NK-92 treated with Interleukin-12 subunit alpha and Interleukin-12 subunit beta, amount 100 ng/mL, for 24 hours (cell line): ENCODE data around the gene SLC18A3.

ENCODE experiments used
- DNase-seq: peaks from one replicate; lab custom pipeline; 2025; lab: John Stamatoyannopoulos, UW

Gene SLC18A3

DNA sequence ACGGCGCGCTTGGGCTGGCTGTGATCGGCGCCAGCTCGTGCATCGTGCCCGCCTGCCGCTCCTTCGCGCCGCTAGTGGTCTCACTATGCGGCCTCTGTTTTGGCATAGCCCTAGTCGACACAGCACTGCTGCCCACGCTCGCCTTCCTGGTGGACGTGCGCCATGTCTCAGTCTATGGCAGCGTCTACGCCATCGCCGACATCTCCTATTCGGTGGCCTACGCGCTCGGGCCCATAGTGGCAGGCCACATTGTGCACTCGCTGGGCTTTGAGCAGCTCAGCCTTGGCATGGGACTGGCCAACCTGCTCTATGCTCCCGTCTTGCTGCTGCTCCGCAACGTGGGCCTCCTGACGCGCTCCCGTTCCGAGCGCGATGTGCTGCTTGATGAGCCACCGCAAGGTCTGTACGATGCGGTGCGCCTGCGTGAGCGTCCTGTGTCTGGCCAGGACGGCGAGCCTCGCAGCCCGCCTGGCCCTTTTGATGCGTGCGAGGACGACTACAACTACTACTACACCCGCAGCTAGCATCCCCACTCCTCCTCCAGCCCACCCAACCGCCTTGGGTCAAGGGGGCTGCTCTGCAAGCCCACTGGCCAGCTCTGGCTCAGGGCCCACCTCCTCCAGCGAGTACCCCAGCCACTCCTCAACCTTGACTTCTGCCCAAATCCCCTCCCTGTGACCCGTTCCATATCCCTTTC is 1.9 kb downstream of the SLC18A3 start:
- DNase-seq: no peak

- no peak for DNase-seq
Measured at GRCh38 chr10:49612513-49613164, 2.5 kb downstream of the SLC18A3 start.

- DNase-seq: no peak
Measured at GRCh38 chr10:49613165-49613881, 3.2 kb downstream of the SLC18A3 start.

GRCh38 chr10:49613882-49614241 is 3.8 kb downstream of the SLC18A3 start, which contains the start of gene CHAT:
Gene CHAT (plus strand): TSS chr10:49614037. CDS start chr10:49614190, 153 bp downstream.
- DNase-seq: no peak

DNA sequence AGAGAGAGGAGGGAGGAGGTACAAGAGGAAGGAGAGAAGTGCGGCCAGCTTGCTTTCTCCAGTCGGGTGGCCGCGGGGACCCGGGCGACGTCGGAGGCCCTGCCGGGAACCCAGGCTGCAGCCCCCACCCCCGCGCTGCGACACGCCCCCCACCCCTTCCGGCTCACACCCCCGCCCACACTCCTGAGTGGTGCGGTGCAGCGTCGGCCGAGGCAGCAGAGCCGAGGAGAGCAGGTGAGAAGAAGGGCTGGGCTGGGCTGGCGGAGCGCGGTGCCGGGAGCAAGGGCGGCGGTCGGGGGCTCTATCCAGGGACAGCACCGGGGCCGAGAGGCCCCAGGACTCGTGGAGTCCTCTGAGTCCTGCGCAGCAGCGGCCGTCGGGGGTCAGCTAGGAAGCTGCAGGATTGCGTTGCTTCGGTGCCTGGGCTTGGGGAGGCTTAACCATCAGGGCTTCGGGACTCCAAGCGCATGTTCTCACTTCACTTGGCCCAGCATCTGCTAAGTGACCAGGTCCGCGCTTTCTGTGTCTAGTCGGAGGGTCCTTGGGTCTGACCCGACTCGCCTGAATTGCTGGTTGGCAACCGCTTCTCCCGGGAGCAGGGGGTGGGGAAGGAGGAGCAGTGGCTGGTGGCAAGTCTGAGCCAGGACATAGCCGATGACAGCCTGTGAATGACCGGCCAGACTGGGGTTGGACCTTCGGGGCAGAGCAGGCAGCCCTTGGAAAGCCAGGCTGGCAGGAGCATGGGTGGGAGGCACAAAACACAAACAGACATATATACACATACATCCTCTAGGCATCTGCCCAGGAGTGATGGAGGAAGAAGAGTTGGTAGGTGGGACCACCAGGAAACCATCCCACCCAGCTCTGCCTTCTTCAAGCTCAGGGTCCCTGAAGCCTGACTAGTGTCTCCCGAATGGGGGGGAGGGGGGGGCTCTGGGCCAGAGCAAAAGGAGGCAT is 4.4 kb downstream of the SLC18A3 start:
- DNase-seq: no peak

DNA sequence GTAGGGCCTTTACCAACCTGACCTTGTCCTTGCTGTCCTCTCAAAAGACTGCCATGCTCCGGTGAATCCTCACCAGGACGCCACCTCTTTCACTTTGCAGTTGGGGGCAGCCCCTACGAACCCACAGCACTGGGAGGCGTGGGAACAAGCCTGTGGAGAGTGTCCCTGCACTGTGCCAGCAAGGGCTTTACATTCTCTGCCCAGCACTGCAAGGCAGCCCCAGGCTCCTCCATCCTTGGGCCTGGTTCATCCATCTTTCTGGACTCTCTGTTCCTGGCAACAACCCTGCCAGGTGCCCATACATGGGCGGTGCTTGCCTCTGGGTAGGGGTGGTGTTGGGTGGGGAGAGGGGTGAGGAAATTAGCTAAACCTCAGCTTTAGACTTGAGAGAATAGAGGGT is 5.1 kb downstream of the SLC18A3 start:
- DNase-seq: no peak

DNA sequence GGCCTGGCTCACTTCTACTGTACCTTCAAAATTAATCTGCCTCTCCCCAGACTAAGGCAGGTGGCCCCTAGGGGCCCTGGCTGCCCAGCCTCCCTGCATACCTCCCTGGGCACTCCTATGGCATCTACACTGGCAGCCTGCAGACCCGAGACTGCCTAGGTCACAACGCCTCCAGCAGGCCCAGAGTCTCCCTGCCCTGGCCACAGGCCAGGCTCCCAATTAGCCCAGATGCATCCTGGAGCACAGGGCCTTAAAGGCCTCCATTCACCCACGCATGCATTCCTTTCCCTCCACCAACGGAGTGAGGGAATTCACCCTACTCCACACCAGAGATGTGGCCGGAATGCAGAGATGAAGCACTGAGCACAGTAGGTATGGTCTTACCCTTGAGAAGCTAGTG is 5.6 kb downstream of the SLC18A3 start:
- DNase-seq: no peak

DNA sequence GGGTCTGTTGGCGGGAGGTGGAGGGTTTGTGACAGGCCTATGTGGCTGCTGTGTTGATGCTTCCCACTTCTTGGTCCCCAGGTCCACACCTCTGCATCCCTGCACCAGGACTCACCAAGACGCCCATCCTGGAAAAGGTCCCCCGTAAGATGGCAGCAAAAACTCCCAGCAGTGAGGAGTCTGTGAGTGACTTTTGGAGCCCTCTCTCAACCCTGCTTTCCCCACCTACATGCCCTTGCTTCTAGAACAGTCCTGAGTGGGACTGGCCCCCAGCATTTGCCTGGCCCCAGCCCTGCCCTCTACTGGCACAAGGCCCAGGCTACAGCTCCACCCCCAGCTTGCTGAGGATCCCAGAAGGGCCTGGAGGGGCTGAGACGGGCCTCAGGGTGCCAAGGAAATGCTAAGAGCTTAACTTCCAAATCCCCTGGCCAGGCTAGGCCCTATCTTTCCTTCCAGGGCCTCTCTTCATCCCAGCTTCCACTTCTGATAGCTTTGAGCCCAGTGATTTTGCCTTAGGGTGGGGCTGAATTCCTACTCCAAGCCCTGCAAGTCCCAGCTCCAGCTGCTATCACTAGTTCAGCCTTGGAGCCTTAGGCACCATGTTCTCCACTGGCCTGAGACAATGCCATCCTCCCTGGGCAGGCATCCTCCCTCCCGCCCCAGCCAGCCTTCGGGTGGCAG is 6.5 kb downstream of the SLC18A3 start:
- DNase-seq: no peak

GRCh38 chr10:49617121-49618020 is 7.3 kb downstream of the SLC18A3 start:
- DNase-seq: no peak

DNA sequence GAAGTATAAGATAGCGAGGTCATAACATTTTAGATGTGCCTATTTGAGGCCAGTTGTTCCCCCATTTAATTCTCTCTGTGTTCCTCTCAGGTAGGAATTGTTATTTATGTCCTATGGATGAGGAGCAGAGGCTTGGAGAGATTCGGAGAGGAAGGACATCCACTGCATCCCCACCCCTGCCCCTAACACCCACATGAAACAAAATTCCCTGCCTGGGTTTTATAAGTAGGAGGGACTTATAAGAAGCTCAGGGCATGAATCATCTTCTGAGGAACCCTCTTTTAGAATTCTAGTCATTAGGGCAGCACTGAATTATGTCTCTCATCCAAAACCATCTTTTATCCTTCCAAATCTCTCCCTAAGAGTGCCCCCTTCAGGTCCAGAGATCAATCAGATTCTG is 8.7 kb downstream of the SLC18A3 start:
- no peak for DNase-seq

- no peak for DNase-seq
Measured at GRCh38 chr10:49619613-49620012, 9.5 kb downstream of the SLC18A3 start.

DNA sequence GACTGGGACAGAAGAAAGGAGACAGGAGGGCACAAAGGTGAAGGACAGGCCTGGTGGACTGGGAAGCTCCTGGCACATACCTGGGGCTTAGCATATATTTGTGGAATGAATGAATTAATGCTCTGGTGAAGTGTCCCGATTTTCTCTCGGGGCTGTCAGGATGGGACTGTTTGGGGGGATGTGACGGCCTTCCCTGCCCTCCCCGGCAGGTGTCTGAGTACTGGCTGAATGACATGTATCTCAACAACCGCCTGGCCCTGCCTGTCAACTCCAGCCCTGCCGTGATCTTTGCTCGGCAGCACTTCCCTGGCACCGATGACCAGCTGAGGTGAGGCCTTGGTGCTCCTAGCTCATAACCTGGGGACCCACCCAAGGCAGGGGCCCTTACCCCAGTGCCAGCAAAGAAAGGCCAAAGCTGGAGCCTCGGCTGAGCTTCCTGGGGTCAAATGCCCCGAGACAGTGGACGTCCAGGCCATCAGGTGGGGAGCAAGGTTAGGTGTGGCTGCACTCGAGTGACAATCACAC is 10.2 kb downstream of the SLC18A3 start:
- no peak for DNase-seq

- no peak for DNase-seq
Measured at GRCh38 chr10:49620841-49621378, 10.8 kb downstream of the SLC18A3 start.

DNA sequence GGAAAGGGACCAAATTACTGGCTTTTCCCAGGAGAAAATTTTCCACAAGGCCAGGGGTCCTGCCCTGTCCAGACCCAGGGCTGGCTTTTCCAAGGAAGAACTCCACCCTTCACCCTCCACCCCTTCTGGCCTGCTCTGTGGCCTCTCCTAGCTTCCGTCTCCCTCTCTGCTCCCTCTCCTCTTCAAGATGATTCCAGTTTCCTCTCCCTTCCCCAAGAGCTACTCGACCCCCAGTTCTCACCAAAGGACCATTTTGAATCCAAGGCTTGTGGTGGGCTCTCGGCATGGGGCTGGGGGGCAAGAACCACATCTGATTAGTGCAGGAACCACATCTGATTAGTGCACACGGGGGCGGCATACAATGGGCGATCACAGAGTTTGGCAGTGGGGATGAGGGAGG is 11.5 kb downstream of the SLC18A3 start:
- no peak for DNase-seq

DNA sequence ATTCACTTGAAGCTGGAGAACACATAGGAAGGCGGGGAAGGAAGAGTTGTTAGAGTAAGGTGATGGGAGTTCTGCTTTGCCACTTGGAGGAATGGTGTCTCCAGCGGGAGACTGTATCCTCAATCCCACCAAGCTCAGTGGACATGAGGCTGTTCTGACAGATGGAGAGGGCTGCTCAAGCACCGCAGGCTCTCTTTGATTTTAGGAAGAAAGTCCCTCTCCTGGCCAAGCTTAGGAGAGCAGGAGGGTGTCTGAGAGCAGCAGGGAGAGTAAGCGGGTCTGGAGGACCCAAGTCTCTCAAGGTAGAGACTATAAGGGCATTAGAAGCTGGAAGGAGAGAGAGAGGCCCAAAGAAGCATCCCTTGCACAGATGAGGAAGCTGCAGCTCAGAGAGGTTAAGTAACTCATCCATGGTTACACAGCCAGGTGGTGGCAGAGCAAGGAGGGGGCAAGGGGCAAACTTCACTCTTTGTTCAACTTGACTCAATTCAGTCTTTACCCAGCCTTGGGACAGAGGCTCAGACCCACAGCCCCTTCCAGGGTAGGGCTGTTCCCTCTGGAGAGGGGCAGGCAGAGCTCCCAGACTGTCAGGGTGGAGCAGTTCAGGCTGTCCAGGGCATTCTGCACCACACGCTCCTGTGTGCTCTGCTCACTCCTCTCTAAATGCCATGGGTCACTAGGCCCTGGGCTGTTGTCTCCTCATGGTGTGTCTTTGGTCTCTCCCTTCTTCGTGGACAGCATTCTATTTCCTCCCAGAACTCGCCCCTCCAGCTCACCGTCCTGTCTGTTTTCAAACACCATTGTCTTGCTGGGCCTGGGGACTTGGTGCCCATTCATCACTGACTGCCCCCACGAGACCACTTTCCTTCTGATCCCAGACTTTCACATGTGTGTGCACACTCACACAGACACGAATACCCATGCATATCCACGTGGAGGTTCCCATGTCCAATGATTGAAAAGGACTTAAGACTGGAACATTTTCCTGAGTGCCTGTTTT is 12.6 kb downstream of the SLC18A3 start:
- DNase-seq: no peak

GRCh38 chr10:49624629-49625028 is 14.5 kb downstream of the SLC18A3 start:
- DNase-seq: no peak

DNA sequence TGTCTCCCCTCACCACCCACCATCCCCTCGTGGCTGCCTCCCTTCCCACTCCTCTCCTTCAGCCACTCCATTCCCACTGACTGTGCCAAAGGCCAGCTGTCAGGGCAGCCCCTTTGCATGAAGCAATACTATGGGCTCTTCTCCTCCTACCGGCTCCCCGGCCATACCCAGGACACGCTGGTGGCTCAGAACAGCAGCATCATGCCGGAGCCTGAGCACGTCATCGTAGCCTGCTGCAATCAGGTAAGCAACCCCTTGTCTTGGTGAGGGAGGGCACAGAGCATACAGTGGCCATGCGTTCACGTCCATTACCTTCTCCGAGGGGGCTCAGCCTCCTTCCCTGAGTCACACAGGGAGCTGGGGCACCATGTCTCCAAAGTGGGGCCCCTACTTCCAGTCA is 15.3 kb downstream of the SLC18A3 start:
- no peak for DNase-seq

DNA sequence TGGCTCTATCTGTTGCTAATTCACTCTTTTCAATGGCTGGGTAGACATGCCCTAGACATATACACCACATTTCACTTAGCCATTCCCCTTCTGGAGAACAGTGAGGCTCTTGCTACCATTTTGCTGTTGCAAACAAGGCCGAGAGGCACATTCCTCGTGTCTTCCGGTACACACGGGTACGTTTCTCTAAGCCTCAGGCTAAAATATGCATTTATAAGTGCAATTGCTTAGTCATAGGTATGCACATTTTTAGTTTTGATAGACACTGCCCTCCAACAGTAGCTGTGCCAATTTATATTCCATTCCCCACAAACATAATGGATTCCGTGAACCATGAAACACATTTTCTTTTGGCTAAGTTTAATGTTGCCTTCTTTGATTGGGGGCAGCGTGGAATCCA is 16.9 kb downstream of the SLC18A3 start:
- DNase-seq: no peak
